ENCODE results near the gene ANKRD12.

DNA sequence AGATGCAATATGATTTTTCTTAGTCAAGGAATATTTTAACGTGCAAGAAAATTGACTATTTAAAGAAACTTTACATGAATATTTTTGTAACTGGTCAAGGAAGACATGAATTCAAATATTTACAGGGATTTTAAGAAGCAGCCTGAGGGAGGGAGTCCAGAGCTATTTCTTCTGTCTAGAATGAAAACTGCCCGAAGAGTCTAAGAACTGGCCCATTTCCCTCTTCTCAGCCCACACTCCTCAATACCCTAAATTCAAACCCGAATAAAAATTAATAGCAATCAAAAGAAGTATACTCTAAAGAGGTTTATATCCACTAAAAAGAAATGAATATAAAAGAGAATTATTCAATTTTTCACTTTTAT is 40.6 kb upstream of the ANKRD12 start:
- TF ChIP-seq POLR2AphosphoS5 (IDR thresholded peaks at IDR 0.05): no peak
- TF ChIP-seq, protein P1, sequence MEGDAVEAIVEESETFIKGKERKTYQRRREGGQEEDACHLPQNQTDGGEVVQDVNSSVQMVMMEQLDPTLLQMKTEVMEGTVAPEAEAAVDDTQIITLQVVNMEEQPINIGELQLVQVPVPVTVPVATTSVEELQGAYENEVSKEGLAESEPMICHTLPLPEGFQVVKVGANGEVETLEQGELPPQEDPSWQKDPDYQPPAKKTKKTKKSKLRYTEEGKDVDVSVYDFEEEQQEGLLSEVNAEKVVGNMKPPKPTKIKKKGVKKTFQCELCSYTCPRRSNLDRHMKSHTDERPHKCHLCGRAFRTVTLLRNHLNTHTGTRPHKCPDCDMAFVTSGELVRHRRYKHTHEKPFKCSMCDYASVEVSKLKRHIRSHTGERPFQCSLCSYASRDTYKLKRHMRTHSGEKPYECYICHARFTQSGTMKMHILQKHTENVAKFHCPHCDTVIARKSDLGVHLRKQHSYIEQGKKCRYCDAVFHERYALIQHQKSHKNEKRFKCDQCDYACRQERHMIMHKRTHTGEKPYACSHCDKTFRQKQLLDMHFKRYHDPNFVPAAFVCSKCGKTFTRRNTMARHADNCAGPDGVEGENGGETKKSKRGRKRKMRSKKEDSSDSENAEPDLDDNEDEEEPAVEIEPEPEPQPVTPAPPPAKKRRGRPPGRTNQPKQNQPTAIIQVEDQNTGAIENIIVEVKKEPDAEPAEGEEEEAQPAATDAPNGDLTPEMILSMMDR (IDR thresholded peaks at IDR 0.05): no peak
- TF ChIP-seq POLR2A (IDR thresholded peaks at IDR 0.05): no peak

All from upper lobe of left lung (tissue), 4 donors.